H9 (cell line): Measurements from ENCODE around the gene CCT3. TPM values are rescaled to one million over a fixed set of nuclear protein-coding genes. Genes with fewer than 3 reads are reported as not detected.

Experiments used
- DNase-seq: peaks from one replicate; pipeline ENCODE4 v3.0.0-alpha.2; 2017
- H2AFZ ChIP-seq: one replicate; pipeline ENCODE4 v1.6.1; 2013; ENCODE audit warnings: mild to moderate bottlenecking, low read length, control low read depth, moderate library complexity
- H2AK5ac ChIP-seq: 2 replicates; pipeline ENCODE4 v1.6.1; 2013; ENCODE audit warnings: low read length, control low read depth, mixed read lengths; ENCODE audit not compliant: insufficient read length
- H2BK120ac ChIP-seq: one replicate; pipeline ENCODE4 v1.6.1; 2013; ENCODE audit warnings: low read depth, mild to moderate bottlenecking, low read length, control low read depth, inconsistent platforms; ENCODE audit not compliant: poor library complexity, severe bottlenecking
- H2BK12ac ChIP-seq: 2 replicates; pipeline ENCODE4 v1.6.1; 2013; ENCODE audit warnings: low read length, control low read depth, mixed read lengths, low read depth; ENCODE audit not compliant: insufficient read length
- H2BK15ac ChIP-seq: 2 replicates; pipeline ENCODE4 v1.6.1; 2013; ENCODE audit warnings: low read depth, low read length, control low read depth
- H2BK20ac ChIP-seq: one replicate; pipeline ENCODE4 v1.6.1; 2013; ENCODE audit warnings: low read depth, mild to moderate bottlenecking, low read length, control low read depth, inconsistent platforms; ENCODE audit not compliant: poor library complexity, severe bottlenecking
- H2BK5ac ChIP-seq: 2 replicates; pipeline ENCODE4 v1.6.1; 2013; ENCODE audit warnings: low read length, control low read depth, mixed read lengths; ENCODE audit not compliant: insufficient read length
- H3K14ac ChIP-seq: 2 replicates; pipeline ENCODE4 v1.6.1; 2013; ENCODE audit warnings: low read length, control low read depth; ENCODE audit not compliant: insufficient read depth
- H3K18ac ChIP-seq: 2 replicates; pipeline ENCODE4 v1.6.1; 2013; ENCODE audit warnings: low read depth, mild to moderate bottlenecking, mixed read lengths, low read length, control low read depth; ENCODE audit not compliant: insufficient read length
- H3K23ac ChIP-seq: 2 replicates; pipeline ENCODE4 v1.6.1; 2013; ENCODE audit warnings: low read length, control low read depth, mixed read lengths, low read depth; ENCODE audit not compliant: insufficient read length
- H3K23me2 ChIP-seq: 2 replicates; pipeline ENCODE4 v1.6.1; 2013; ENCODE audit warnings: low read depth, mild to moderate bottlenecking, mixed read lengths, low read length, control low read depth; ENCODE audit not compliant: insufficient read length, poor library complexity, severe bottlenecking
- H3K27ac ChIP-seq: 2 replicates; pipeline ENCODE4 v1.5.1; 2013; ENCODE audit warnings: low read length, control low read depth, mixed read lengths, low read depth; ENCODE audit not compliant: insufficient read length
- H3K27me3 ChIP-seq: 2 replicates; pipeline ENCODE4 v1.6.1; 2013; ENCODE audit warnings: low read length, control low read depth, inconsistent platforms; ENCODE audit not compliant: insufficient read depth
- H3K4ac ChIP-seq: 2 replicates; pipeline ENCODE4 v1.6.1; 2013; ENCODE audit warnings: low read depth, mild to moderate bottlenecking, control low read depth, inconsistent platforms, low read length, moderate library complexity
- H3K4me1 ChIP-seq: 2 replicates; pipeline ENCODE4 v1.6.1; 2013; ENCODE audit warnings: low read length, control low read depth, inconsistent platforms; ENCODE audit not compliant: insufficient read depth
- H3K4me2 ChIP-seq: 2 replicates; pipeline ENCODE4 v1.6.1; 2013; ENCODE audit warnings: low read length, control low read depth, mixed read lengths; ENCODE audit not compliant: insufficient read length, insufficient read depth
- H3K56ac ChIP-seq: 2 replicates; pipeline ENCODE4 v1.6.1; 2013; ENCODE audit warnings: low read depth, mild to moderate bottlenecking, mixed read lengths, low read length, control low read depth; ENCODE audit not compliant: insufficient read length
- H3K79me1 ChIP-seq: 2 replicates; pipeline ENCODE4 v1.6.1; 2013; ENCODE audit warnings: low read depth, mild to moderate bottlenecking, moderate library complexity, low read length, control low read depth, inconsistent platforms; ENCODE audit not compliant: insufficient read depth, poor library complexity, severe bottlenecking
- H3K79me2 ChIP-seq: 2 replicates; pipeline ENCODE4 v1.6.1; 2013; ENCODE audit warnings: low read length, control low read depth, inconsistent platforms; ENCODE audit not compliant: insufficient read depth
- H3K9ac ChIP-seq: 2 replicates; pipeline ENCODE4 v1.6.1; 2013; ENCODE audit warnings: low read length, control low read depth, mixed read lengths; ENCODE audit not compliant: insufficient read length; ENCODE audit errors: extremely low read depth
- H3K9me3 ChIP-seq: one replicate; pipeline ENCODE4 v1.6.1; 2013; ENCODE audit warnings: low read depth, low read length, inconsistent platforms; ENCODE audit not compliant: control insufficient read depth
- H3T11ph ChIP-seq: one replicate; pipeline ENCODE4 v1.6.1; 2013; ENCODE audit warnings: mild to moderate bottlenecking, low read length, control low read depth, inconsistent platforms
- H4K20me1 ChIP-seq: one replicate; pipeline ENCODE4 v1.6.1; 2013; ENCODE audit not compliant: control insufficient read depth, insufficient read length, insufficient read depth
- H4K5ac ChIP-seq: 2 replicates; pipeline ENCODE4 v1.6.1; 2013; ENCODE audit warnings: low read depth, mild to moderate bottlenecking, mixed read lengths, low read length, control low read depth; ENCODE audit not compliant: insufficient read length
- H4K8ac ChIP-seq: replicated peaks from 2 replicates; pipeline ENCODE4 v1.6.1; 2013; ENCODE audit warnings: low read length, control low read depth, mixed read lengths, low read depth; ENCODE audit not compliant: insufficient read length
- H4K91ac ChIP-seq: 2 replicates; pipeline ENCODE4 v1.6.1; 2013; ENCODE audit warnings: low read depth, mild to moderate bottlenecking, moderate library complexity, mixed read lengths, low read length, control low read depth; ENCODE audit not compliant: insufficient read length
- H3K27ac Mint-ChIP-seq, 3 experiments: 2 replicates in 2 of 3; 3 replicates in 1 of 3; pipeline ENCODE4 v1.8.0; 2020 to 2021; ENCODE audit warnings: mixed read lengths in 3 of 3, mild to moderate bottlenecking in 1 of 3, moderate library complexity in 1 of 3
- H3K27me3 Mint-ChIP-seq: 2 replicates; pipeline ENCODE4 v1.8.0; 2021; ENCODE audit warnings: low read depth, mild to moderate bottlenecking, moderate library complexity, mixed read lengths
- H3K36me3 Mint-ChIP-seq, 3 experiments: 2 replicates in 2 of 3; 3 replicates in 1 of 3; pipeline ENCODE4 v1.8.0; 2020 to 2021; ENCODE audit warnings: low read depth in 3 of 3, mixed read lengths in 3 of 3; ENCODE audit not compliant: insufficient read depth in 1 of 3
- H3K4me1 Mint-ChIP-seq, 2 experiments: 2 replicates each; pipeline ENCODE4 v1.8.0; 2020; ENCODE audit warnings: mixed read lengths in 2 of 2
- H3K4me3 Mint-ChIP-seq, 2 experiments: 2 replicates in 1 of 2; 3 replicates in 1 of 2; pipeline ENCODE4 v1.8.0; 2020 to 2021; ENCODE audit warnings: mild to moderate bottlenecking in 2 of 2, mixed read lengths in 2 of 2, moderate library complexity in 1 of 2
- H3K9me3 Mint-ChIP-seq, 2 experiments: 2 replicates in 1 of 2; 3 replicates in 1 of 2; pipeline ENCODE4 v1.8.0; 2020; ENCODE audit warnings: mild to moderate bottlenecking in 2 of 2, mixed read lengths in 2 of 2, moderate library complexity in 1 of 2
- total RNA-seq: library from RNA; stranded (reverse); gene quantifications from 2 replicates; pipeline ENCODE4 v1.2.1, GENCODE V29; 2021
- TF ChIP-seq, protein P1 (sequence below): fragments of 200-600 bp; sonication (generic); conservative IDR thresholded peaks from 3 replicates; pipeline ENCODE4 v1.8.0; 2021; ENCODE audit warnings: antibody characterized with exemption, mild to moderate bottlenecking

Gene CCT3
- total RNA-seq, 1 experiment from 2014 or later: 524 TPM

DNA sequence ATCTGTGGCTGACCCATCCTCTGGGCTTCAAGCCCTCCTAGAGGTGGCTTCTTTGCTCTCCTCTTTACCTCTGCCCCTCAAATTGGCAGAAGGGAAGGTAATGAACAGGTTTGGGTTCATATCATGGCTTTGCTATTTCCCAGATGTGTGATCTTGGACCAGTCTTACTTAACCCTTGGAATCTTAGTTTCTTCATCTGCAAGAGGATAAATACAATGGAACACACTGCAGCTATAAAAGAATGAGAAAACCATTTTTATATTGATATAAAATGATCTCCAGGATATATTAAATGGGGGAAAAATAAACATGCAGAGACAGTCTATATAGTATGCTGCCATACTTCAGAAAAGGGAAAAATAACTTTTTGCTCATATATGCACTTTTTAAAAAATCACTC lies 48.2 kb downstream of the CCT3 start:
- TF ChIP-seq, protein P1, sequence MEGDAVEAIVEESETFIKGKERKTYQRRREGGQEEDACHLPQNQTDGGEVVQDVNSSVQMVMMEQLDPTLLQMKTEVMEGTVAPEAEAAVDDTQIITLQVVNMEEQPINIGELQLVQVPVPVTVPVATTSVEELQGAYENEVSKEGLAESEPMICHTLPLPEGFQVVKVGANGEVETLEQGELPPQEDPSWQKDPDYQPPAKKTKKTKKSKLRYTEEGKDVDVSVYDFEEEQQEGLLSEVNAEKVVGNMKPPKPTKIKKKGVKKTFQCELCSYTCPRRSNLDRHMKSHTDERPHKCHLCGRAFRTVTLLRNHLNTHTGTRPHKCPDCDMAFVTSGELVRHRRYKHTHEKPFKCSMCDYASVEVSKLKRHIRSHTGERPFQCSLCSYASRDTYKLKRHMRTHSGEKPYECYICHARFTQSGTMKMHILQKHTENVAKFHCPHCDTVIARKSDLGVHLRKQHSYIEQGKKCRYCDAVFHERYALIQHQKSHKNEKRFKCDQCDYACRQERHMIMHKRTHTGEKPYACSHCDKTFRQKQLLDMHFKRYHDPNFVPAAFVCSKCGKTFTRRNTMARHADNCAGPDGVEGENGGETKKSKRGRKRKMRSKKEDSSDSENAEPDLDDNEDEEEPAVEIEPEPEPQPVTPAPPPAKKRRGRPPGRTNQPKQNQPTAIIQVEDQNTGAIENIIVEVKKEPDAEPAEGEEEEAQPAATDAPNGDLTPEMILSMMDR: no peak
- H3K9me3 ChIP-seq: no peaks in the 10 kb centered on the region
- no peak overlapping the region for H3K4me3 Mint-ChIP-seq
- no peak overlapping the region for H3K27ac ChIP-seq
- H3K9ac ChIP-seq: no peak overlapping the region
- peaks cover 6 to 11% of the 10 kb centered on the region in 2 experiments for H3K4me1 Mint-ChIP-seq
- no peak overlapping the region for H2BK5ac ChIP-seq
- no peaks in the 10 kb centered on the region for H3K79me1 ChIP-seq
- no peaks in the 10 kb centered on the region; the same call in 1 of the 2 replicates for H3K4me1 ChIP-seq
- no peak for DNase-seq
- no peaks in the 10 kb centered on the region; the same call in 1 of the 2 replicates for H3K27me3 ChIP-seq
- H3K9me3 Mint-ChIP-seq: no peaks in the 10 kb centered on the region
- no peak overlapping the region for H2BK15ac ChIP-seq
- H4K5ac ChIP-seq: no peak overlapping the region
- no peak overlapping the region for H3K4me2 ChIP-seq
- peaks cover 4 to 15% (median 8%) of the 10 kb centered on the region in 3 experiments; a peak in 5 of 7 replicates for H3K36me3 Mint-ChIP-seq
- H3K27me3 Mint-ChIP-seq: no peaks in the 10 kb centered on the region
- H2AK5ac ChIP-seq: no peak overlapping the region
- H3K4ac ChIP-seq: no peak overlapping the region
- H2BK120ac ChIP-seq: no peak overlapping the region
- no peak overlapping the region for H3K14ac ChIP-seq
- no peak overlapping the region for H3K18ac ChIP-seq
- no peak overlapping the region for H2AFZ ChIP-seq
- H3K23me2 ChIP-seq: peaks cover 2% of the 10 kb centered on the region
- H3T11ph ChIP-seq: no peak overlapping the region
- no peaks in the 10 kb centered on the region for H4K20me1 ChIP-seq
- H2BK12ac ChIP-seq: no peak overlapping the region
- H3K27ac Mint-ChIP-seq: no peak overlapping the region
- no peak overlapping the region for H3K23ac ChIP-seq
- no peak overlapping the region for H4K8ac ChIP-seq
- no peaks in the 10 kb centered on the region for H3K79me2 ChIP-seq
- no peak overlapping the region for H4K91ac ChIP-seq
- no peak overlapping the region for H2BK20ac ChIP-seq
- no peak overlapping the region for H3K56ac ChIP-seq
